KMS-11 (cell line): Measurements from ENCODE around the gene RNF4.

Source experiments
- H2AFZ ChIP-seq: fragments of 200-600 bp; sonication (generic); 2 replicates; pipeline ENCODE4 v1.6.1; 2016; ENCODE audit warnings: antibody characterized with exemption, mixed run types, low read depth
- H3K27ac ChIP-seq: fragments of 200-600 bp; sonication (generic); 2 replicates; pipeline ENCODE4 v1.6.1; 2016; ENCODE audit warnings: mild to moderate bottlenecking, mixed run types
- H3K27me3 ChIP-seq: fragments of 200-600 bp; sonication (generic); 2 replicates; pipeline ENCODE4 v1.6.1; 2017; ENCODE audit warnings: mild to moderate bottlenecking, low read depth, mixed run types, moderate library complexity; ENCODE audit not compliant: insufficient read depth
- H3K36me3 ChIP-seq: fragments of 200-600 bp; sonication (generic); 2 replicates; pipeline ENCODE4 v1.6.1; 2017; ENCODE audit warnings: mild to moderate bottlenecking, mixed run types; ENCODE audit not compliant: insufficient read depth
- H3K4me1 ChIP-seq: fragments of 200-600 bp; sonication (generic); 2 replicates; pipeline ENCODE4 v1.6.1; 2016; ENCODE audit warnings: mild to moderate bottlenecking, low read depth, mixed run types; ENCODE audit not compliant: poor library complexity, severe bottlenecking
- H3K4me2 ChIP-seq: fragments of 200-600 bp; sonication (generic); 2 replicates; pipeline ENCODE4 v1.7.0; 2016; ENCODE audit warnings: mild to moderate bottlenecking, mixed run types
- H3K4me3 ChIP-seq: fragments of 200-600 bp; sonication (generic); IDR thresholded peaks from 2 replicates; pipeline ENCODE4 v1.6.1; 2017; ENCODE audit warnings: low read depth, low read length, mixed read lengths; ENCODE audit not compliant: insufficient read depth
- H3K79me2 ChIP-seq: fragments of 200-600 bp; sonication (generic); 2 replicates; pipeline ENCODE4 v1.6.1; 2016; ENCODE audit warnings: low read depth, mixed run types; ENCODE audit not compliant: insufficient read depth
- H3K9ac ChIP-seq: fragments of 200-600 bp; sonication (generic); 2 replicates; pipeline ENCODE4 v1.6.1; 2016; ENCODE audit warnings: mild to moderate bottlenecking, mixed run types
- H4K20me1 ChIP-seq: fragments of 200-600 bp; sonication (generic); 2 replicates; pipeline ENCODE4 v1.6.1; 2016; ENCODE audit warnings: mild to moderate bottlenecking, mixed run types; ENCODE audit not compliant: insufficient read depth
- TF ChIP-seq, protein P1 (sequence below): fragments of 200-600 bp; sonication (generic); conservative IDR thresholded peaks from 2 replicates; pipeline ENCODE4 v1.6.1; 2017; ENCODE audit warnings: low read depth, mild to moderate bottlenecking, antibody characterized with exemption, low read length, moderate library complexity, mixed read lengths

The RNF4 gene

DNA sequence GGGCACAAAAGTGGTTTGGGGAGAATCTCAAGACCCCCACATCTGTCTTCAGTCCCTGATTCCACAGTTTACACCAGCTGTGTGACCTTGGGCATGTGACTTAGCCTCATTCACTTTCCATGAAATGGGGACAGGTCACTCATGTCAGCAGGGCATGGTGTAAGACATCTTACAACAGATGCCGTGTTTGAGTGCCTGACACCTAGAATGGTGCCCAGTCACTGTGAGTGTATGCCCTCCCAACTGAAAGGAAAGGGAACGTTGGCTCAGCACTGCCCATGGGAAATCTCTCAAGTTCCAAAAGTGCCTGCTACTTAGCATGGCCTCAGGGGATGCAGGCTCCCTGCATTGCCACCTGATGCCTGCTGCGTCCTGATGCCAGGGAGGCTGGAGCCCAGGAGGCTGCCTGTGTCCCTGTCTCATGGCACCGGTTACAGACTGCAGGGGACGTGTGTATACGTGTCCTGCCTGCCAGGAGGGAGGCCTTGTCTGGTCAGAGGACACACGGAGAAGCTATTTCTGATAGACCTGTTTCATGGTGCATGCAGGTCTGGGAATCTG, 32.2 kb downstream of the RNF4 start:
- Histone ChIP-seq H3K4me3 (no peak overlapping the region), H3K4me2 (no peak overlapping the region), H3K9ac (no peak overlapping the region), H3K27ac (no peak overlapping the region), H4K20me1 (no peaks in the 10 kb centered on the region), H3K36me3 (no peaks in the 10 kb centered on the region), H3K4me1 (no peaks in the 10 kb centered on the region), H3K79me2 (no peaks in the 10 kb centered on the region), H3K27me3 (no peaks in the 10 kb centered on the region), H2AFZ (no peak overlapping the region)
- TF ChIP-seq, protein P1, sequence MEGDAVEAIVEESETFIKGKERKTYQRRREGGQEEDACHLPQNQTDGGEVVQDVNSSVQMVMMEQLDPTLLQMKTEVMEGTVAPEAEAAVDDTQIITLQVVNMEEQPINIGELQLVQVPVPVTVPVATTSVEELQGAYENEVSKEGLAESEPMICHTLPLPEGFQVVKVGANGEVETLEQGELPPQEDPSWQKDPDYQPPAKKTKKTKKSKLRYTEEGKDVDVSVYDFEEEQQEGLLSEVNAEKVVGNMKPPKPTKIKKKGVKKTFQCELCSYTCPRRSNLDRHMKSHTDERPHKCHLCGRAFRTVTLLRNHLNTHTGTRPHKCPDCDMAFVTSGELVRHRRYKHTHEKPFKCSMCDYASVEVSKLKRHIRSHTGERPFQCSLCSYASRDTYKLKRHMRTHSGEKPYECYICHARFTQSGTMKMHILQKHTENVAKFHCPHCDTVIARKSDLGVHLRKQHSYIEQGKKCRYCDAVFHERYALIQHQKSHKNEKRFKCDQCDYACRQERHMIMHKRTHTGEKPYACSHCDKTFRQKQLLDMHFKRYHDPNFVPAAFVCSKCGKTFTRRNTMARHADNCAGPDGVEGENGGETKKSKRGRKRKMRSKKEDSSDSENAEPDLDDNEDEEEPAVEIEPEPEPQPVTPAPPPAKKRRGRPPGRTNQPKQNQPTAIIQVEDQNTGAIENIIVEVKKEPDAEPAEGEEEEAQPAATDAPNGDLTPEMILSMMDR: no peak

DNA sequence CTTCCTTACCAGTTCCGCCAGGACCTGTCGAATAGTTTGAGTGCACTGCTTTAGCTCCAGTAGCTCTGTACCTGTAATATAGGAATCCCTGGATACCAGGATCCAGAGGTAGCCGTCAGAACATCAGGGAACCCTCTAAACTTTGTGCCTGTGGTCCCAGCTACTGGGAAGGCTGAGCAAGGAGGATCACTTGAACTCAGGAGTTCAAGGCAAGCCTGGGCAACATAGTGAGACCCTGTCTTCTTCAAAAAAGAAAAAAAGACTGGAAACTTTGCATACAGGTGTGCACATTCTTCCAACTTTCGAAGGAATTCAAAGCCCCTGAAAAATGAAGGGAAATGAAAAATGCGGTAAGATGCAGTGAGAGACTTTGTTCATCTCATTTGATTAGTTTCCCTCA, 34.9 kb downstream of the RNF4 start:
- H3K27me3 ChIP-seq: no peaks in the 10 kb centered on the region
- no peak overlapping the region for H3K4me2 ChIP-seq
- TF ChIP-seq, protein P1: no peak
- no peaks in the 10 kb centered on the region for H3K36me3 ChIP-seq
- H2AFZ ChIP-seq: no peak overlapping the region
- no peak overlapping the region for H3K4me3 ChIP-seq
- H3K27ac ChIP-seq: no peak overlapping the region
- no peaks in the 10 kb centered on the region for H3K79me2 ChIP-seq
- no peaks in the 10 kb centered on the region for H4K20me1 ChIP-seq
- no peak overlapping the region for H3K9ac ChIP-seq
- H3K4me1 ChIP-seq: no peaks in the 10 kb centered on the region

DNA sequence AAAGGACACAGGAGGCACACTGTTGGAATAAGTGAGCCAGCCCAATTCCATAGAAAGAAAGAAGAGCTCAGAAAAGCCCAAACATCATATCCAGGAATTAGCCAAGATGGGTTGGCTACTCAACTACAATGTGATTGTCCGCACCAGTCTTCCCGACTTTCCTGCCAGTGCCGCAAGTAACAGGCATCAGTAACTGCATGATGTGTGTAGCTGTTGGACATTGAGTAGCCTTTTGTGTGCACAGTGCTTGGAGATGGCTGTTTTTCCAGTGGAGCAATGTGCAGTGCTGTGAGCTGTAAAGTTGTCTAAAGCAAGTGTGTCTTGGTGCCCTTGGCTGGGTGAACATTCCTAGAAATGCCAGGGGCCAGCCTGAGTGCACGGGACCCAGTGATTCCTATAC, 38.4 kb downstream of the RNF4 start:
- Histone ChIP-seq H3K79me2 (no peaks in the 10 kb centered on the region), H3K27ac (no peak overlapping the region), H3K36me3 (no peaks in the 10 kb centered on the region), H2AFZ (no peak overlapping the region), H3K4me2 (no peak overlapping the region), H3K4me3 (no peak overlapping the region), H3K9ac (no peak overlapping the region), H4K20me1 (no peaks in the 10 kb centered on the region), H3K4me1 (no peaks in the 10 kb centered on the region), H3K27me3 (no peaks in the 10 kb centered on the region)
- TF ChIP-seq, protein P1: no peak

DNA sequence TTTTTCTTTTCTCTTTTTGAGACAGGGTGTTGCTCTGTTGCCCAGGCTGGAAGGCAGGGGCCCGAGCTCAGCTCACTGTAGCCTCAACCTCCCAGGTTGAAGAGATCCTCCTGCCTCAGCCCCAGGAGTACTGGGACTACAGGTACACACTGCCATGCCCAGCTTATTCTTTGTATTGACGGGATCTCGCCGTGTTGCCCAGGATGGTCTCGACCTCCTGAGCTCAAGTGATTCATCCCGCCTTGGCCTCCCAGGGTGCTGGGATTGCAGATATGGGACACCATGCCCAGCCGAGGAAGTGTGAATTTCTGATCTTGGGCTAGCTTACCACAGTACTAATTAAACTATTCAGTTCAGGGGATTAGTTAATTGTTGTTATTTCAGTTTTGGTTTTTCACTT, 38.9 kb downstream of the RNF4 start:
- Histone ChIP-seq H3K27me3 (no peaks in the 10 kb centered on the region), H3K4me1 (no peaks in the 10 kb centered on the region), H3K9ac (no peak overlapping the region), H3K4me2 (no peak overlapping the region), H3K4me3 (no peak overlapping the region), H3K79me2 (no peaks in the 10 kb centered on the region), H3K36me3 (no peaks in the 10 kb centered on the region), H3K27ac (no peak overlapping the region), H4K20me1 (no peaks in the 10 kb centered on the region), H2AFZ (no peak overlapping the region)
- TF ChIP-seq, protein P1: no peak
